K562 (cell line): ENCODE measurements around the gene EME2. TPM values are rescaled to one million over a fixed set of nuclear protein-coding genes. Genes with fewer than 3 reads are reported as not detected.

Experiments
- ELF1 ChIP-seq: fragments of 200-800 bp; sonication (Bioruptor generic); IDR thresholded peaks from 2 replicates; pipeline ENCODE4 v1.6.1; 2016; ENCODE audit warnings: missing genetic modification characterization, missing compliant biosample characterization
- ELF4 ChIP-seq: fragments of 450-650 bp; formaldehyde crosslinking; IDR thresholded peaks from 2 replicates; pipeline ENCODE4 v1.4.0; 2022; ENCODE audit warnings: missing genetic modification characterization
- FOXA3 ChIP-seq, 2 experiments: fragments of 450-650 bp in 1 of 2; sonication (generic) in 1 of 2; formaldehyde crosslinking; IDR thresholded peaks in 1 of 2; conservative IDR thresholded peaks in 1 of 2; 2 replicates each; pipeline versions ENCODE4 v1.4.0 to v1.8.0; 2020 to 2022; ENCODE audit warnings: mild to moderate bottlenecking in 2 of 2, missing genetic modification reagents in 1 of 2
- GABPB1 ChIP-seq: sonication (generic); formaldehyde crosslinking; IDR thresholded peaks from 2 replicates; pipeline ENCODE4 v1.8.0; 2022; ENCODE audit warnings: mild to moderate bottlenecking, missing genetic modification reagents
- GATA2 ChIP-seq: sonication (generic); formaldehyde crosslinking; IDR thresholded peaks from 2 replicates; pipeline ENCODE4 v1.4.0; 2020; ENCODE audit warnings: mild to moderate bottlenecking, missing genetic modification reagents
- HDAC8 ChIP-seq: fragments of 450-650 bp; IDR thresholded peaks from 2 replicates; pipeline ENCODE4 v1.6.1; 2016; ENCODE audit warnings: mild to moderate bottlenecking, missing genetic modification characterization, moderate library complexity, missing compliant biosample characterization
- MYC ChIP-seq, 2 experiments: fragments of 250-450 bp in 1 of 2; sonication (Bioruptor Pico) in 1 of 2; IDR thresholded peaks; 2 replicates each; pipeline versions ENCODE4 v1.5.1 to v1.6.1; 2012 to 2021; ENCODE audit warnings: low read depth in 2 of 2, borderline replicate concordance in 1 of 2, improper control_type of control experiment in 1 of 2, low read length in 1 of 2, mild to moderate bottlenecking in 1 of 2, moderate library complexity in 1 of 2
- POLR2H ChIP-seq: IDR thresholded peaks from 2 replicates; pipeline ENCODE4 v1.6.1; 2016; ENCODE audit warnings: missing genetic modification characterization, low read depth, mild to moderate bottlenecking, control low read depth, missing compliant biosample characterization, moderate library complexity
- RBBP5 ChIP-seq: fragments of 200-600 bp; sonication (generic); IDR thresholded peaks from 2 replicates; pipeline ENCODE4 v1.6.1; 2012; ENCODE audit warnings: borderline replicate concordance, mild to moderate bottlenecking, low read length, control low read depth, inconsistent platforms; ENCODE audit not compliant: insufficient read depth, poor library complexity, severe bottlenecking
- SRF ChIP-seq, 2 experiments: fragments of 250-450, 450-650 bp in 1 of 2; sonication (Bioruptor Pico) in 1 of 2; sonication (generic) in 1 of 2; formaldehyde crosslinking; IDR thresholded peaks; 2 replicates each; pipeline versions ENCODE4 v1.5.0 to v1.5.1; 2020 to 2022; ENCODE audit warnings: mild to moderate bottlenecking in 1 of 2, missing genetic modification reagents in 1 of 2
- ZBTB33 ChIP-seq: sonication (generic); formaldehyde crosslinking; IDR thresholded peaks from 2 replicates; pipeline ENCODE4 v1.8.1; 2023; ENCODE audit warnings: mild to moderate bottlenecking, missing genetic modification reagents
- ZNF23 ChIP-seq: fragments of 250-450 bp; sonication (Bioruptor Pico); IDR thresholded peaks from 2 replicates; pipeline ENCODE4 v1.4.0; 2020; ENCODE audit warnings: mild to moderate bottlenecking
- ZNF644 ChIP-seq: fragments of 200-800 bp; sonication (Bioruptor generic); IDR thresholded peaks from 2 replicates; pipeline ENCODE4 v1.6.1; 2016; ENCODE audit warnings: low read depth, missing genetic modification characterization, missing compliant biosample characterization
- polyA plus RNA-seq, 8 experiments: library from polyadenylated mRNA; depleted of rRNA in 4 of 8; stranded (reverse) in 5 of 8; unstranded in 3 of 8; fragments of >200 nt; fragmentation: Nextera tagmentation in 2 of 8; fragmentation: Illumina TruSeq in 1 of 8; extraction: Ambion mirVana in 2 of 8; extraction: Trizol in 1 of 8; gene quantifications; 2 replicates each; pipeline versions ENCODE4 v1.2.1 to v1.2.3, GENCODE V29; 2011 to 2014; ENCODE audit warnings: inconsistent platforms in 1 of 8, missing spikeins in 1 of 8
- total RNA-seq, 7 experiments: library from RNA; depleted of rRNA in 6 of 7; stranded (reverse); fragments of >200 nt in 6 of 7; fragmentation: Illumina TruSeq in 2 of 7; extraction: Trizol in 2 of 7; gene quantifications; 2 replicates each; pipeline versions ENCODE4 v1.2.1 to v1.2.3, GENCODE V29; 2011 to 2021; ENCODE audit warnings: low replicate concordance in 1 of 7
- TF ChIP-seq, protein P1 (sequence below): sonication (generic); formaldehyde crosslinking; IDR thresholded peaks from 2 replicates; pipeline ENCODE4 v1.8.0; 2023; ENCODE audit warnings: missing genetic modification reagents, mild to moderate bottlenecking, borderline replicate concordance
- TF ChIP-seq, protein P2 (sequence below): fragments of 450-650 bp; IDR thresholded peaks from 2 replicates; pipeline ENCODE4 v1.7.1; 2018; ENCODE audit warnings: mild to moderate bottlenecking, low read depth; ENCODE audit not compliant: partially characterized antibody

Gene EME2
- total and polyA plus RNA-seq, 9 of the 15 experiments (the other 6 are each of a cell fraction or from before 2014, with no cell fraction given): 0.35 to 19.9 (median 3.5) TPM

DNA sequence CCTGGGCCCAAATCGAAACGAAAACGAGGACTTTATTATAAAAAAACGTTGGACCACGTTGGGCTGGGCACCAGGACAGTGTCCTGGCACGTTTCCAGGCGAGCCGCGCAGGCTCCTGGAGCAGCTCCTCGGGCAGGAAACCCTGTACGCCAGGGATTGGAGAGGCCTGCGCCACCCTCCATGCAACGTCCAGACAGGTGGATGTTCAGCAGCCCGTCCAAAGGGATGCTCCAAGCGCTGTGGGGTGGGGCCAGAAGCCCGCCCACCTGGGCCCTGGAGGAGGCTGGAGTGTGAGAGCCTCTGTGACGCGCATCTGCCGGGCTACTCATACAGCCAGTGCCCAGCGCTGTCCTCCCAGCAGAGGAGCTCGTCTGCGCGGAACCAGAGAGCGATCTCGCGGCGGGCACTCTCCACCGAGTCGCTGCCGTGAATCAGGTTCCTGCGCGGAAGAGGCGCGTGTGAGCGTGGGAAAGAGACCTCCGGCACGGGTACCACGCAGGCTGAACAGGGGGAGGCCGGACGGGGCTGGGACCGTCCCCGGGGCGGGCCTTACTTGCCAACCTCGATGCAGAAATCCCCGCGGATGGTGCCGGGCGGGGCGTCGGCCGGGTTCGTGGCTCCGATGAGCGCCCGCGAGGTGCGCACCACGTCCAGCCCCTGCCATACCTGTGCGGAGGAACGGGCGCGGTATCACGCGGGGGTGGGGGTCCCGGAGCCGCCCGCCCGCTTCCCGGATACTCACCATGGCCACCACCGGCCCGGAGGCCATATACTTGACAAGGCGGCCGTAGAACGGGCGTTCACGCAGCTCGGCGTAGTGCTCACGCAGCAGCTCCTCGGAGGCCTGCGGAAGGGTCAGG is 2.1 kb upstream of the EME2 start (continued):
- TF ChIP-seq SRF (CRISPR knock-in tag; IDR thresholded peaks at IDR 0.05) (no peak), FOXA3 (CRISPR knock-in tag; conservative IDR thresholded peaks at IDR 0.05 in 1 of 2, IDR thresholded peaks at IDR 0.05 in 1 of 2) (no peak), GABPB1 (peak; percentile 58; the same call in 1 of the 2 replicates), ZNF23 (CRISPR knock-in tag) (no peak), RBBP5 (peak; percentile 24), ELF1 (tag) (no peak), MYC (IDR thresholded peaks at IDR 0.05; ENCODE audit: low read depth, low read length) (no peak), MYC (CRISPR knock-in tag; IDR thresholded peaks at IDR 0.05; ENCODE audit: borderline replicate concordance, low read depth) (0 out of 2 replicates have a peak, but pooled peaks have one; percentile 68), ELF4 (CRISPR knock-in tag) (0 out of 2 replicates have a peak, but pooled peaks have one; percentile 24), ZBTB33 (CRISPR knock-in tag) (peak; percentile 87), POLR2H (tag) (no peak), HDAC8 (tag) (no peak), GATA2 (CRISPR knock-in tag) (no peak), ZNF644 (tag) (no peak)
- TF ChIP-seq, protein P1, sequence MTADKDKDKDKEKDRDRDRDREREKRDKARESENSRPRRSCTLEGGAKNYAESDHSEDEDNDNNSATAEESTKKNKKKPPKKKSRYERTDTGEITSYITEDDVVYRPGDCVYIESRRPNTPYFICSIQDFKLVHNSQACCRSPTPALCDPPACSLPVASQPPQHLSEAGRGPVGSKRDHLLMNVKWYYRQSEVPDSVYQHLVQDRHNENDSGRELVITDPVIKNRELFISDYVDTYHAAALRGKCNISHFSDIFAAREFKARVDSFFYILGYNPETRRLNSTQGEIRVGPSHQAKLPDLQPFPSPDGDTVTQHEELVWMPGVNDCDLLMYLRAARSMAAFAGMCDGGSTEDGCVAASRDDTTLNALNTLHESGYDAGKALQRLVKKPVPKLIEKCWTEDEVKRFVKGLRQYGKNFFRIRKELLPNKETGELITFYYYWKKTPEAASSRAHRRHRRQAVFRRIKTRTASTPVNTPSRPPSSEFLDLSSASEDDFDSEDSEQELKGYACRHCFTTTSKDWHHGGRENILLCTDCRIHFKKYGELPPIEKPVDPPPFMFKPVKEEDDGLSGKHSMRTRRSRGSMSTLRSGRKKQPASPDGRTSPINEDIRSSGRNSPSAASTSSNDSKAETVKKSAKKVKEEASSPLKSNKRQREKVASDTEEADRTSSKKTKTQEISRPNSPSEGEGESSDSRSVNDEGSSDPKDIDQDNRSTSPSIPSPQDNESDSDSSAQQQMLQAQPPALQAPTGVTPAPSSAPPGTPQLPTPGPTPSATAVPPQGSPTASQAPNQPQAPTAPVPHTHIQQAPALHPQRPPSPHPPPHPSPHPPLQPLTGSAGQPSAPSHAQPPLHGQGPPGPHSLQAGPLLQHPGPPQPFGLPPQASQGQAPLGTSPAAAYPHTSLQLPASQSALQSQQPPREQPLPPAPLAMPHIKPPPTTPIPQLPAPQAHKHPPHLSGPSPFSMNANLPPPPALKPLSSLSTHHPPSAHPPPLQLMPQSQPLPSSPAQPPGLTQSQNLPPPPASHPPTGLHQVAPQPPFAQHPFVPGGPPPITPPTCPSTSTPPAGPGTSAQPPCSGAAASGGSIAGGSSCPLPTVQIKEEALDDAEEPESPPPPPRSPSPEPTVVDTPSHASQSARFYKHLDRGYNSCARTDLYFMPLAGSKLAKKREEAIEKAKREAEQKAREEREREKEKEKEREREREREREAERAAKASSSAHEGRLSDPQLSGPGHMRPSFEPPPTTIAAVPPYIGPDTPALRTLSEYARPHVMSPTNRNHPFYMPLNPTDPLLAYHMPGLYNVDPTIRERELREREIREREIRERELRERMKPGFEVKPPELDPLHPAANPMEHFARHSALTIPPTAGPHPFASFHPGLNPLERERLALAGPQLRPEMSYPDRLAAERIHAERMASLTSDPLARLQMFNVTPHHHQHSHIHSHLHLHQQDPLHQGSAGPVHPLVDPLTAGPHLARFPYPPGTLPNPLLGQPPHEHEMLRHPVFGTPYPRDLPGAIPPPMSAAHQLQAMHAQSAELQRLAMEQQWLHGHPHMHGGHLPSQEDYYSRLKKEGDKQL (CRISPR knock-in tag): 0 out of 2 replicates have a peak, but pooled peaks have one; percentile 10
- TF ChIP-seq, protein P2, sequence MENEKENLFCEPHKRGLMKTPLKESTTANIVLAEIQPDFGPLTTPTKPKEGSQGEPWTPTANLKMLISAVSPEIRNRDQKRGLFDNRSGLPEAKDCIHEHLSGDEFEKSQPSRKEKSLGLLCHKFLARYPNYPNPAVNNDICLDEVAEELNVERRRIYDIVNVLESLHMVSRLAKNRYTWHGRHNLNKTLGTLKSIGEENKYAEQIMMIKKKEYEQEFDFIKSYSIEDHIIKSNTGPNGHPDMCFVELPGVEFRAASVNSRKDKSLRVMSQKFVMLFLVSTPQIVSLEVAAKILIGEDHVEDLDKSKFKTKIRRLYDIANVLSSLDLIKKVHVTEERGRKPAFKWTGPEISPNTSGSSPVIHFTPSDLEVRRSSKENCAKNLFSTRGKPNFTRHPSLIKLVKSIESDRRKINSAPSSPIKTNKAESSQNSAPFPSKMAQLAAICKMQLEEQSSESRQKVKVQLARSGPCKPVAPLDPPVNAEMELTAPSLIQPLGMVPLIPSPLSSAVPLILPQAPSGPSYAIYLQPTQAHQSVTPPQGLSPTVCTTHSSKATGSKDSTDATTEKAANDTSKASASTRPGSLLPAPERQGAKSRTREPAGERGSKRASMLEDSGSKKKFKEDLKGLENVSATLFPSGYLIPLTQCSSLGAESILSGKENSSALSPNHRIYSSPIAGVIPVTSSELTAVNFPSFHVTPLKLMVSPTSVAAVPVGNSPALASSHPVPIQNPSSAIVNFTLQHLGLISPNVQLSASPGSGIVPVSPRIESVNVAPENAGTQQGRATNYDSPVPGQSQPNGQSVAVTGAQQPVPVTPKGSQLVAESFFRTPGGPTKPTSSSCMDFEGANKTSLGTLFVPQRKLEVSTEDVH: peak; percentile 51
